H54 (cell line): ENCODE measurements around the gene ZNG1A.
"Not testable (repeated sequence)": the region's sequence is repeated elsewhere in the genome, so short reads cannot be mapped to it uniquely, and the experiment has no call there.

Experiments used
- DNase-seq: peaks from one replicate; pipeline ENCODE4 v3.0.0; 2011; ENCODE audit warnings: low spot score, mixed read lengths; ENCODE audit not compliant: insufficient read length
- FAIRE-seq: peaks from 3 replicates; lab custom pipeline; 2011; peaks lifted over from hg19 to GRCh38; lab: Jason Lieb, UNC
- POLR2A ChIP-seq: IDR thresholded peaks from 2 replicates; pipeline ENCODE4 v1.6.1; 2011; ENCODE audit warnings: low read depth, mild to moderate bottlenecking, low read length

ZNG1A gene

DNA sequence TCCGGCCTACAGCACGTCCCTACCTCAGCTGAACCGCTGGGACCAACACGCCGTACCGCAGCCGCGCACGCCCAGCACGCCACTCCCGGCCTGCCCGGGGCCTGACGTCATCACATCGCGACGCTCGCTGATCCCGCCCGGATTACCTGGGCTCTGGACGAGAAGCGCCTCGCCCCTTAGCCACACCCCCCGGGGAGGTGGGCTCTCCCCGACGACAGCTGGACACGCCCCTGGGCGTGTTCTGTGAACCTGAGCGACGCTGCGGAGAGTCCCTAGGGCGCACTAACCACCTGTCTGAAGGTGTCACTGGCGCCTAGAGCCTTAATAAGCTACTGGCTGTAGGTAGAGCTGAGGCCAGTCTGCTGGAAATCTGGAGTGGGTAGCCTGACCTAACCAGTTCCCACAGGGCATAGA lies at the start of gene ZNG1A:
ZNG1A (minus strand) TSS at position 87 of the 414 bp plus-strand sequence. CDS start 87 bp downstream, outside the sequence.
- not testable (repeated sequence) for FAIRE-seq

DNA sequence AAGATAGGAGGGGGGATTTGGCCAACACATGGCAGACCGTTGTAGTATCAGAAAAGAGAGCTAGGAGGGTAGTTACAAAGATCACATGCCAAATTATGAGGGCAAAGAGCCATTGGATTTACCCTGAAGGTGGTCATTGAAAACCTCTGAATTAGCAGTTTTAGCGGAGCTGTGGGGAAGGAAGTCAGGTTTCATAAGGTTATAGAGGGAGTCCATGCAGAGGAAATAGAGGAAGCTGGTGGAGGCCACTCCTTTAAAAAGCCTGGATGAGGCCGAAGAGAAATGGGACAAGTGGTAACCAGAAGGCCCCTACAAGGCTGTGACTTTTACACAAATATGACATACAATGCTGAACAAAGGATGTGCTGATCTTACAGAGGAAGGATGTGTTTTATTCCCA lies 49.0 kb upstream of the ZNG1A start:
- DNase-seq: no peak
- no peak for TF ChIP-seq POLR2A
- FAIRE-seq: no peak

More for the DNA sequence above, at the start of gene ZNG1A:
- DNase-seq: not testable (repeated sequence)

DNA sequence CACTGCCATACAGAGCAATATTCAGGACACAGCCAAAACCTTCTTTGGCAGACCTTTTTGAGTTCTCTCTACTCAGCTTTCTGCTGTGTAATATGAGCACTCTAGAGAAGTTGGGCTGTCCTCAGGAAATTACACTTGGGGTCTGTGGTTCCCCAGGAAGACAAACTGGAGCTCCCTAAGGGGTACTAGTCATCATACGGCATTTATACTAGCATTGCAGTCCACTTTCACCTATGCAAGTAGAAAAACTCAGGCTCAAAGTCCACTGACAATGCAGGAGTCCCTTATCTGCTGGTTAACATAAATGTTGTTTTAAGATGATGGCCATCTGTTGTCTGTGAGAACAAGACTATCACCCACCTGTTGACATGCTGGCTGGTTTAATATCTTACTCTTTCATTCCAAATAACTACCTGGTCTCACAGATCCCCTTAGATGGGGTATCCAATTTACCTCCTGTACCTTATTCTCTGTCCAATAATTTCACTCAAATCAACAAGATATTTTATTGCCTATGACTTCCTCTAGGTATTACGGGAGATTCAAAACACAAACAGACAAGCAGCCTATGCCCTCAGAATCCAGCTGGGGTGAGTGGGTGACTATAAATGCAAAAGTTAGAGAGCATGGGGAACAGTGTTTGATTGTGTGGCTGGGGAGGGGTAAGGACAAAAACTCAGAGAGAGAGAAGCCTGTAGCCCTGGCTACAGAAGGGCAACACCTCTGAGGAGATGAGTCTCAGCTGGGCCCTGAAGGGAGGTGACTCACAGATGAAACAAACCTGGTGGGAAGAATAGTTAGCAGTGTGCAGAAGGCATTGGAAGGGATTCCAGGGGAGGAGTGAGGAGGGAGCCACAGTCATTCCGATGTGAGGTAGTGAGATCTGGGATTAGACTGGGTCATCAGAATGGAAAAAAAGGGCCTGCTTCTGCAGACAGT lies 46.0 kb upstream of the ZNG1A start:
- TF ChIP-seq POLR2A: no peak
- FAIRE-seq: no peak
- DNase-seq: no peak

DNA sequence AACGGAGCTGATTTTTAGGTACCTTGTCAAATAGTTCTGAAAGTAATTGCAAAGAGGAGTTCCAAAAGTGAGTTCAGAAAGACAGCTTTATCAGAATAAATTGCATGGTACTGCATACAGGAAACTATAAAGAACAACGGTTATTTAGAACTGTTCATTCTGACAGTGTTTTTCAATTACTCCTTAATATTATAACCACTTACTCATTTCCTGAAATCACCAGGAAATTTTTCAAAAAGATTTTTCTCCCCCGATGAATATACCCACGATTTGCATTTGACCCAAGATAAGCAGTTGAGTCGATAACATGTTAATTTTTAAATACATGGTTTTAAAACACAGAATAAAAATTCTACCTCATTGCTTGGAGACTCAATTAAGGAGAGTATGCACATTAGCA lies 45.2 kb upstream of the ZNG1A start:
- no peak for TF ChIP-seq POLR2A
- no peak for FAIRE-seq
- DNase-seq: no peak

DNA sequence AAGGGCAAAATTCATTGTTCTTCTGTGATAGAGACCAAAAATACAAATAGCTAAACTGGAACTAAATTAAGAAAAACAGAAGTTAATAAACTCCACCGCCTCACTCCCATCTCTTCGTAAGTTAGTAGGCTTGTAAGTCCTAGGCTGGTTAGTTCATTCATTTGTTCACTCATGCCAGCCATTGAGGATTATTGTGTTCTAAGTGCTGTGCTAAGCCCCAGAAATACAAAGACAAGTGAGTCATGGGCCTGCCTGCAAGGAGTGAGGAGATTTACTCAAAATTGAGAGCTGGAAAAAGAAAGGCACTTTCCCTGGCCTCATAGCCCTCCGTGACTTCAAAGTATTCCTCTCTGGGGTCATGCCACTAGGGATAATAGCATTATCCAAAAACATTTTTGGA lies 44.3 kb upstream of the ZNG1A start:
- FAIRE-seq (no peak), DNase-seq (no peak)
- TF ChIP-seq POLR2A: no peak

DNA sequence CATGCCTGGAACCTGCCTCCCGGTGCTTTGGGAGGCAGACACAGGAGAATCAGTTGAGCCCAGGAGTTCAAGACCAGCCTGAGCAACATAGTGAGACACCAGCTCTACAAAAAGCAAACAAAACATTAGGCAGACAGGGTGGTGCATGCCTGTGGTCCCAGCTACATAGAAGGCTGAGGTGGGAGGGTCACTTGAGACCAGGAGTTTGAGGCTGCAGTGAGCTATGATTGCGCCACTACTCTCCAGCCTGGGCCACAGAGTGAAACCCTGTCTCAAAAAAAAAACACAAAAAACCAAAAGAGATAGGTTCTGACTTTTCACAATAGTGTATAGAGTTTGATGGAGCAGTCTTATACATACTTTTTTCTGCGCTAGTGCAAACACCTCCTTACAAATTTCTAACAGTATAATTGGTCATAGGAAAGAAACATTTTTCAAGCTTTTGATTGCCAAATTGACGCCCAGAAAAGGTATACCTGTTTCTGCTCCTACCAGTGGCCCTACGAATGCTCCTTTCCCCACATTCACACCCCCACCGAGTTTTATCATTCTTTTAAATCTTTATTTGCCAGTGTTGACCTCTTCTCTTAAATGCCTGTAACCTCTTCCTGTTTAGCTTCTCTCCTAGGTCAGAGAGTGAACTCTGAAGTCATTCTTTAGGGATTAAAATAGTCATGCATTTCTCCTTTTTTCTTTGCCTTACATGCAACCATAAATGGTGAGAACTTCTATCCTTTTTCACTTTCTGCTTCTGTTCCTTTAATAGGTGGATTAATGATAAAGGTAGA lies 43.3 kb upstream of the ZNG1A start:
- no peak for TF ChIP-seq POLR2A
- FAIRE-seq: no peak

DNA sequence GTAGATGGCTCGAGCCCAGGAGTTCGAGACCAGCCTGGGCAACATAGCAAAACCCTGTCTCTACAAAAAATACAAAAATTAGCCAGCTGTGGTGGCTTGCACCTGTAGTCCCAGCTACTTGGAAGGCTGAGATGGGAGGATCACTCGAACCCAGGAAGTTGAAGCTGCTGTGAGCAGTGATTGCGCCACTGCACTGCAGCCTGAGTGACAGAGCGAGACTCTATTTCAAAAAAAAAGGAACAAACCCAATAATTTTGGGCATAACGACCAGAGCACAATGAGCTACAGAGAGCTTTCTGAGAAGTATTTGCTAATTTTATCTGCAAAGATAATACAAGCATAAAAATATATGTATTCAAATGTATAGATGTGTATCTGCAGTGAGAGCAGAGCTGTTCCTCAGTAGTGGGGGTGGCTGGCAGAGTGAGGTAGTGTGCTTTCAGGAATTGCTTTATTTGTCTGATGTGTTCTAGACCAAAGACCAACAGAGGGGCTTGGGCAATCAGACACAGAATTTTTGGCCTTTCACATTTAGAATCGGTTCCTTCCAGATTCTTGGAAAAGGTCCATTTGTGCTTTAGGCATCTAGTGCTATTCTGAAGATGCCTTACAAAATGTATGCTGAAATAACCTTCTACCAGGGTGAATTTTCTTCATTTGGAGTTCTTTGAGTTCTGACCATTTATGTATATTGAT lies 41.0 kb upstream of the ZNG1A start:
- no peak for TF ChIP-seq POLR2A
- DNase-seq (no peak), FAIRE-seq (no peak)

More for the DNA sequence above, 43.3 kb upstream of the ZNG1A start:
- no peak for DNase-seq

DNA sequence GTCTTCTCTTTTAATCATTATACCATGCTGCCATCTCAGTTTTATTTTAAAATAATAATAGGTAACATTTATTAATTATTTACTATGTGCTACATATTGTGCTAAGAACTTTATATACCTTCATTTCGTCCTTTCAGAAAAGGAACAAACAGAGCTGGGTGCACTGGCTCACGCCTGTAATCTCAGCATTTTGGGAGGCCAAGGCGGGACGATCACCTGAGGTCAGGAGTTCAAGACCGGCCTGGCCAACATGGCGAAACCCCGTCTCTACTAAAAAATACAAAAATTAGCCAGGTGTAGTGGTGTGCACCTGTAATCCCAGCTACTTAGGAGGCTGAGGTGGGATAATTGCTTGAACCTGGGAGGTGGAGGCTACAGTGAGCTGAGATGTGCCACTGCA lies 40.2 kb upstream of the ZNG1A start:
- DNase-seq, FAIRE-seq: not testable (repeated sequence)

GRCh38 chr9:217950-218349 lies 39.1 kb upstream of the ZNG1A start:
- DNase-seq (no peak), FAIRE-seq (no peak)
- no peak for TF ChIP-seq POLR2A

DNA sequence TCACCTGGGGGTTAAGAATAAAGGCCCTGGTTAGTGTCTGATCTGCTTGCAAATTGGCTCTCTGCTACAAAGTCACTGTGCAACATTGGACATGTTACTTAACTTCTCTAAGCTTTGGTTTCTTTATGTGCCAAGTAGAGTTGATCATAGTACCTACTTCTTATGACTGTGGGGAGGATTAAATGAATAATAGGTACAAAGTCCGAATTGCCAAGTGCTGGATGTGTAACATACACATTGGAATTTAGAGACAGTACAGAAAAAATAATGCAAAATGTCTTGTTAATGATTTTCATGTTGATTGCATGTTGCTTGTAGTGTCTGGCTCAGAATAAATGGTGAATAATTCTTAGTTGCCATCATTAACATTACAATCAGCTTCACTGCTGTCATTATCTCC lies 38.0 kb upstream of the ZNG1A start:
- DNase-seq (no peak), FAIRE-seq (no peak)
- no peak for TF ChIP-seq POLR2A

DNA sequence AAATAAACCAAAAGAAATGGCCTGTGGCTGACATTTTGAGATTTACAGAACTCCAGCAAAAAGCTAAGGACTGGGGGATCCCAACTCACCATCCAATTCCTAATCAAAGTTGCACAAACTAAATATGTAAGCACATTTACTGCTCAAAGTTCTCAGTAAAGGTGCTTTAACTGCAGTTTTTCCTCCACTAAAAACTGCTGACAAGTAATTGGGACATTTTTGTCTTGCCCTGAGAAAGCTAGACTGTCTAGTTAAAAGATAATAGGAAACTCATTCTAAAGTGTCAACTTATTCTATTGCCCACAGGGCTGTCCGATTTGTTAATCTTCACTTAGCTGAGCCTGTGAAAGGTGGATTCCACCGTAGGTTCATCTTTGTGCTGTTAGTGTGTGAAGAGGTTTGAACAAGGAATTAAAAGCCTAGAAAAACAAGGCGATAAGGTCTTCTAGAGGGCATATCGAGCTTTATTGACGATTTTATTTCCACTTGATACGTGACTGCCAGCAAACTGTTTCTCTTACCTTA lies 36.8 kb upstream of the ZNG1A start:
- no peak for DNase-seq
- no peak for FAIRE-seq
- TF ChIP-seq POLR2A: no peak

DNA sequence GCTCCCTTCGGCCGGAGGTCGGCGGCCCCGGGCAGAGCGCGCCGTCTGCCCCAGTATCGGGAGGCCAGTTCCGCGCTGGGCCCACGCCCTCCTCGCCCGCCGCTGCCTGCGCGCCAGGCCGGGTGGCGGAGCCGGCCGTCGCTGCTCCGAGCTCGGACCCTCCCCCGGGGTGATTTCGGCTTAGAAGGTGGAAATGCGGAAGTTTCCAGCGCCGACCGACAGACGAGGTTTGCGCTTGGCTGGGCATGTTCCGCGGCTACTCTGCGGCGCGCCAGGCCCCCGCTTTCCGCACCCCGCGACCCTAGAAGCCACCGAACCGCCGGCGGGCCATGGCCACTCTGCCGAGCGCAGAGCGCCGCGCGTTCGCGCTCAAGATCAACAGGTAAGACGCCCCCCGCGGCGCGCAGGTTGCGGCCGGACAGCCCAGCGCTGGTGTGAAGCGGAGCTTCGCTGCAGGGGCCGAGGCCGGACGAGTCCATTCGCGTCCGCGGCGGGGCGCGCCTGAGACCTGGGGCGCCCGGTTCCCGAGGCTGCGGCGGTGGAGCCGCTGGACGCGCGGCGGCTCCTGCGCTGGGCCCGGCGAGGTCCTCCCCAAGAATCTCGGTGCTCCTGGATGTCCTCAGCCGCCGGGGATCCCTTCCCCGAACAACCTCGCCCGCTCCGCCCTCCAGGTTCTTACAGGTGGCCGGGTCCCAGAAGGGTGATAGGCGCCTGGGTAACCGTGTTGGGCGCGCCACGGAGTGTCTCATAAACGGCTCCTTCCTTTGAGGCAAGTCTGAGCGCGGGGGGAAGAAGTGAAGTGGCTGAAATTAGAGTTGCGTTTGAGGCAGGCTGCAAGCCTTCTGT lies 36.0 kb upstream of the ZNG1A start, which contains the start of gene DOCK8:
DOCK8 (plus strand) TSS at position 218 of the 846 bp plus-strand sequence; CDS start at position 330, 112 bp downstream.
- FAIRE-seq: no peak

GRCh38 chr9:214351-214647 lies 35.4 kb upstream of the ZNG1A start:
- FAIRE-seq (no peak), DNase-seq (no peak)
- no peak for TF ChIP-seq POLR2A

More for the DNA sequence above, 36.0 kb upstream of the ZNG1A start, which contains the start of gene DOCK8:
- TF ChIP-seq POLR2A: no peak
- DNase-seq: no peak

DNA sequence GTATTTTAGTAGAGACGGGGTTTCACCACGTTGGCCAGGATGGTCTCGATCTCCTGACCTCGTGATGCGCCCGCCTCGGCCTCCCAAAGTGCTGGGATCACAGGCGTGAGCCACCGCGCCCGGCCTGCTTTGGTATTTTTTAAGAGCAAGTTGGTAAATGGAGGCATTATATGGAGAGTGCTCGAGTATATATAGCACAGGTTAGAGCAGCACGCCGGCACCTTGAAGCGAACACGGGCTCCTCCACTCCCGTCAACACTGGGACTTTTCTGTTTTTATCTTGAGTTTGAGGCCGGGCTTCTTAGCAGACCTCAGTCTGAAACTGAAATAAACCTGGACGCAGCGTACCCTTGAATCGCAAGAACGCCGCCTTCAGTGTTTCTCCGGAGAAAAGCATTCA lies 35.0 kb upstream of the ZNG1A start:
- not testable (repeated sequence) for DNase-seq, FAIRE-seq
